Astrocyte (in vitro differentiated cells and primary cell): Measurements from ENCODE around the gene ZNF813. TPM values are rescaled to one million over a fixed set of nuclear protein-coding genes. Genes with fewer than 3 reads are reported as not detected.

ENCODE experiments used
- DNase-seq: peaks from one replicate; pipeline ENCODE4 v3.0.0-alpha.2; 2010; ENCODE audit warnings: low read depth
- FAIRE-seq: peaks from 2 replicates; lab custom pipeline; 2011; peaks lifted over from hg19 to GRCh38; lab: Jason Lieb, UNC
- H2AFZ ChIP-seq: 2 replicates; pipeline ENCODE4 v1.6.0; 2012; ENCODE audit warnings: low read depth, low read length, inconsistent platforms
- H3K27ac ChIP-seq: 2 replicates; pipeline ENCODE4 v1.5.1; 2011; ENCODE audit warnings: low read depth, low read length, inconsistent platforms
- H3K27me3 ChIP-seq: 2 replicates; pipeline ENCODE4 v1.6.0; 2011; ENCODE audit warnings: low read length, inconsistent platforms; ENCODE audit not compliant: insufficient read depth
- H3K36me3 ChIP-seq: 2 replicates; pipeline ENCODE4 v1.5.1; 2011; ENCODE audit warnings: low read length, inconsistent platforms; ENCODE audit not compliant: insufficient read depth
- H3K4me1 ChIP-seq: 2 replicates; pipeline ENCODE4 v1.5.1; 2011; ENCODE audit warnings: low read length, inconsistent platforms; ENCODE audit not compliant: insufficient read depth
- H3K4me2 ChIP-seq: 2 replicates; pipeline ENCODE4 v1.6.0; 2012; ENCODE audit warnings: low read length, inconsistent platforms
- H3K4me3 ChIP-seq: 2 replicates; pipeline ENCODE4 v1.5.1; 2011; ENCODE audit warnings: low read depth, mild to moderate bottlenecking, low read length, inconsistent platforms; ENCODE audit not compliant: insufficient read depth
- H3K79me2 ChIP-seq: 2 replicates; pipeline ENCODE4 v1.6.0; 2012; ENCODE audit warnings: mild to moderate bottlenecking, low read length, inconsistent platforms; ENCODE audit not compliant: insufficient read depth
- H3K9ac ChIP-seq: 2 replicates; pipeline ENCODE4 v1.6.0; 2012; ENCODE audit warnings: mild to moderate bottlenecking, low read length, inconsistent platforms
- H3K9me3 ChIP-seq: 2 replicates; pipeline ENCODE4 v1.5.1; 2012; ENCODE audit warnings: low read depth, mild to moderate bottlenecking, low read length, inconsistent platforms; ENCODE audit not compliant: insufficient read depth
- H4K20me1 ChIP-seq: 2 replicates; pipeline ENCODE4 v1.6.0; 2012; ENCODE audit warnings: low read length, inconsistent platforms; ENCODE audit not compliant: insufficient read depth
- H3K27ac Mint-ChIP-seq: one replicate; pipeline ENCODE4 v1.8.0; 2021; ENCODE audit warnings: mild to moderate bottlenecking, mixed read lengths; ENCODE audit not compliant: unreplicated experiment
- H3K27me3 Mint-ChIP-seq: one replicate; pipeline ENCODE4 v1.8.0; 2021; ENCODE audit warnings: low read depth, mixed read lengths; ENCODE audit not compliant: unreplicated experiment
- H3K36me3 Mint-ChIP-seq: one replicate; pipeline ENCODE4 v1.8.0; 2021; ENCODE audit warnings: low read depth, mixed read lengths; ENCODE audit not compliant: unreplicated experiment
- H3K4me1 Mint-ChIP-seq: one replicate; pipeline ENCODE4 v1.8.0; 2021; ENCODE audit warnings: low read depth, mixed read lengths; ENCODE audit not compliant: unreplicated experiment
- H3K4me3 Mint-ChIP-seq: one replicate; pipeline ENCODE4 v1.8.0; 2021; ENCODE audit warnings: mild to moderate bottlenecking, moderate library complexity, mixed read lengths; ENCODE audit not compliant: unreplicated experiment
- H3K9me3 Mint-ChIP-seq: one replicate; pipeline ENCODE4 v1.8.0; 2021; ENCODE audit warnings: mild to moderate bottlenecking, mixed read lengths; ENCODE audit not compliant: unreplicated experiment
- EZH2 ChIP-seq: IDR thresholded peaks from 2 replicates; pipeline ENCODE4 v1.6.1; 2012; ENCODE audit warnings: mild to moderate bottlenecking, low read length, inconsistent platforms; ENCODE audit not compliant: insufficient read depth
- total RNA-seq: library from RNA; stranded (reverse); gene quantifications from 2 replicates; pipeline ENCODE4 v1.2.1, GENCODE V29; 2021
- TF ChIP-seq, protein P1 (sequence below): IDR thresholded peaks from 2 replicates; pipeline ENCODE4 v1.5.1; 2011; ENCODE audit warnings: low read depth, mild to moderate bottlenecking, inconsistent platforms, low read length, moderate library complexity; ENCODE audit not compliant: insufficient read depth

ZNF813 gene
- total RNA-seq, 1 donor from 2014 or later: 3.7 TPM

DNA sequence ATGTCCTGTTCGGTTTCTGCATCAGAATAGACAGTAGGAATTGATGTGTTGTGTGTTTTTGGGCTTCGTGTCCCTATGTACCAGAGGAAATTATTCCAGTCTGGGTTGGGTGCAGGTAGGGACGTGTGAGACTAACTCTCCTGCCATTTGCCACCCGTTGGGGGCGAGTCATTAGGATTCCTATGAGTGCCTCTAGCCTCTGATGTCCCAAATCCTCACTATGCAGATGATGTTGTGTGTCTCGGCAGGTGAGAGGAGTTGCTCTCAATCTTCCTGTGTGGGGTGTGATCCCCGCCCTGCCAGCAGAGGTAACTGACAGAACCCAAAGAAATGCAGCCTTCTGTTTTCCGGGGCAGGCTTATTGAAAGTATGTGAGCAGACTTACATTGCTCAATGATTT, 39.2 kb downstream of the ZNF813 start:
- no peaks in the 10 kb centered on the region for H3K36me3 ChIP-seq
- no peaks in the 10 kb centered on the region for H3K4me1 ChIP-seq
- H4K20me1 ChIP-seq: no peaks in the 10 kb centered on the region
- no peak for FAIRE-seq
- H3K27ac ChIP-seq: no peak overlapping the region
- no peak overlapping the region for H3K4me3 ChIP-seq
- no peaks in the 10 kb centered on the region for H3K27me3 ChIP-seq
- no peak overlapping the region for H3K4me2 ChIP-seq
- Mint-ChIP-seq H3K4me3 (no peak overlapping the region), H3K9me3 (no peaks in the 10 kb centered on the region), H3K36me3 (no peaks in the 10 kb centered on the region), H3K4me1 (no peaks in the 10 kb centered on the region), H3K27me3 (peaks cover 3% of the 10 kb centered on the region), H3K27ac (no peak overlapping the region)
- H3K9me3 ChIP-seq: peaks cover 4% of the 10 kb centered on the region
- no peak overlapping the region for H2AFZ ChIP-seq
- no peaks in the 10 kb centered on the region for H3K79me2 ChIP-seq
- no peak for TF ChIP-seq EZH2
- TF ChIP-seq, protein P1, sequence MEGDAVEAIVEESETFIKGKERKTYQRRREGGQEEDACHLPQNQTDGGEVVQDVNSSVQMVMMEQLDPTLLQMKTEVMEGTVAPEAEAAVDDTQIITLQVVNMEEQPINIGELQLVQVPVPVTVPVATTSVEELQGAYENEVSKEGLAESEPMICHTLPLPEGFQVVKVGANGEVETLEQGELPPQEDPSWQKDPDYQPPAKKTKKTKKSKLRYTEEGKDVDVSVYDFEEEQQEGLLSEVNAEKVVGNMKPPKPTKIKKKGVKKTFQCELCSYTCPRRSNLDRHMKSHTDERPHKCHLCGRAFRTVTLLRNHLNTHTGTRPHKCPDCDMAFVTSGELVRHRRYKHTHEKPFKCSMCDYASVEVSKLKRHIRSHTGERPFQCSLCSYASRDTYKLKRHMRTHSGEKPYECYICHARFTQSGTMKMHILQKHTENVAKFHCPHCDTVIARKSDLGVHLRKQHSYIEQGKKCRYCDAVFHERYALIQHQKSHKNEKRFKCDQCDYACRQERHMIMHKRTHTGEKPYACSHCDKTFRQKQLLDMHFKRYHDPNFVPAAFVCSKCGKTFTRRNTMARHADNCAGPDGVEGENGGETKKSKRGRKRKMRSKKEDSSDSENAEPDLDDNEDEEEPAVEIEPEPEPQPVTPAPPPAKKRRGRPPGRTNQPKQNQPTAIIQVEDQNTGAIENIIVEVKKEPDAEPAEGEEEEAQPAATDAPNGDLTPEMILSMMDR: no peak
- no peak for DNase-seq
- H3K9ac ChIP-seq: no peak overlapping the region

DNA sequence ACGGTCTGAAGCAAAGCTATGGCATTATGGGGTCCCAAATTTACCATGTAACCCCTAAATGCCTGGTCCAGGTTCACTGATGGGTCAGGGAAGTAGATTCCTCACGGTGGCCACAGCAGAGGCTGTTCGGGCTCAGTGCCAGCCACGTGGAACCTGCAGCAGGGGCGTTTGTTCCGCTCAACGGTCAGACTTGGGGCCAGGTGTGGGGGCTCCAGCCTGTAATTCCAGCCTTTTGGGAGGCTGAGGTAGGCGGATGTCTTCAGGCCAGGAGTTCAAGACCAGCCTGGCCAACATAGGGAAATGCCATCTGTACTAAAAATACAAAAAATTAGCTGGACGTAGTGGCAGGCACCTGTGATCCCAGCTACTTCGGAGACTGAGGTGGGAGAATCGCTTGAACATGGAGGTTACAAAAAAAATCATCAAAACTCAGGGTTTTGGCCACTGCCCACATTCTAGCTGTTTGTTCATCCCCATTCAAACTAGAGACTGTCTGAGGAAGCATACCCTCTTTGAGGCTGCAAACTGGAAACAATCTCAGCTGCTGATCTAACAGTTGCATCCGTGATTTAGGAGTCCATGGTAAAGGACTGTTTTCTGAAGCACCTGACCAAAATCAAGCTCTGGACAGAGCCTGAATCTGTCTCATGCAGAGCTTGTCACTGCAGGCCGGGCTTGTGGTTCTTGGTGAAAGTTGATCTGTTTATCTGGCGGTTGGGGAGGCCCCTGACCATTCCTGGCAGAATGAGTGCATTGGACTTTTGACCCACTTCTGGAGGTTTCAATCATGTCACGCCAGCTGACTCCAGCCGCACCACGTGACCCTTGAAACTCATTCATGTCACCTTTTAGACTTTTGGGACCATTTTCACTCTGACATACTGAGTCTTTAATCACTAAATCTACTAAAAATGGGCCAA, 40.2 kb downstream of the ZNF813 start:
- no peak overlapping the region for H2AFZ ChIP-seq
- Mint-ChIP-seq H3K9me3 (no peaks in the 10 kb centered on the region), H3K27ac (no peak overlapping the region), H3K36me3 (no peaks in the 10 kb centered on the region), H3K27me3 (peaks cover 3% of the 10 kb centered on the region), H3K4me3 (no peak overlapping the region), H3K4me1 (no peaks in the 10 kb centered on the region)
- FAIRE-seq (no peak), DNase-seq (no peak)
- H3K27me3 ChIP-seq: no peaks in the 10 kb centered on the region
- H3K36me3 ChIP-seq: no peaks in the 10 kb centered on the region
- TF ChIP-seq, protein P1: no peak
- TF ChIP-seq EZH2: no peak
- no peak overlapping the region for H3K4me3 ChIP-seq
- no peak overlapping the region for H3K9ac ChIP-seq
- no peak overlapping the region for H3K27ac ChIP-seq
- H3K4me1 ChIP-seq: no peaks in the 10 kb centered on the region
- no peaks in the 10 kb centered on the region for H3K79me2 ChIP-seq
- peaks cover 4% of the 10 kb centered on the region for H3K9me3 ChIP-seq
- no peak overlapping the region for H3K4me2 ChIP-seq
- H4K20me1 ChIP-seq: no peaks in the 10 kb centered on the region

DNA sequence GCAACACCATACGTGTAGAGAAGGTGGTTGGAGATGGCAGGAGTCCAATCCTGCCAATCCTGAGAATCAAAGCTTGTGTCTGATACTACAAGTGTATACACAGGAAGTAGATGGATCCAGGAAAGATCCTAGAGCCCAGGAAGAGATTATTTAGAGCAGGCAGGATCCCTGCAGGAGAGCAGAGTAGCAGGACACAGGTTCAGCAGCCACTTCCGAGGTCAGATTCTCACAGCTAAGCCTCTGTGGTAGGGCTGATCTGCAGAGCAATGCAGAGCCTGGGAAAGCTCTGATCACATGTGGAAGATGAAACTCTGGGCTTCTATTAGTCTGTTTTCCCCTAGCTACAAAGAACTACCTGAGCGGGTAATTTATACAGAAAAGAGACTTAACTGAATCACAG, 41.9 kb downstream of the ZNF813 start:
- Histone ChIP-seq H3K9ac (no peak overlapping the region), H3K4me3 (no peak overlapping the region), H3K4me2 (no peak overlapping the region), H3K36me3 (no peaks in the 10 kb centered on the region), H3K27ac (no peak overlapping the region), H3K9me3 (peaks cover 4% of the 10 kb centered on the region), H4K20me1 (no peaks in the 10 kb centered on the region), H3K79me2 (no peaks in the 10 kb centered on the region), H2AFZ (no peak overlapping the region), H3K27me3 (no peaks in the 10 kb centered on the region), H3K4me1 (no peaks in the 10 kb centered on the region)
- no peaks in the 10 kb centered on the region for H3K4me1 Mint-ChIP-seq
- no peak for TF ChIP-seq EZH2
- TF ChIP-seq, protein P1: no peak
- H3K36me3 Mint-ChIP-seq: no peaks in the 10 kb centered on the region
- FAIRE-seq (no peak), DNase-seq (no peak)
- H3K9me3 Mint-ChIP-seq: no peaks in the 10 kb centered on the region
- no peak overlapping the region for H3K27ac Mint-ChIP-seq
- no peak overlapping the region for H3K4me3 Mint-ChIP-seq
- peaks cover 3% of the 10 kb centered on the region for H3K27me3 Mint-ChIP-seq
